Measurements from ENCODE around the gene STAT5B.
"Not testable (repeated sequence)": the region's sequence is repeated elsewhere in the genome, so short reads cannot be mapped to it uniquely, and the experiment has no call there.

STAT5B gene

DNA sequence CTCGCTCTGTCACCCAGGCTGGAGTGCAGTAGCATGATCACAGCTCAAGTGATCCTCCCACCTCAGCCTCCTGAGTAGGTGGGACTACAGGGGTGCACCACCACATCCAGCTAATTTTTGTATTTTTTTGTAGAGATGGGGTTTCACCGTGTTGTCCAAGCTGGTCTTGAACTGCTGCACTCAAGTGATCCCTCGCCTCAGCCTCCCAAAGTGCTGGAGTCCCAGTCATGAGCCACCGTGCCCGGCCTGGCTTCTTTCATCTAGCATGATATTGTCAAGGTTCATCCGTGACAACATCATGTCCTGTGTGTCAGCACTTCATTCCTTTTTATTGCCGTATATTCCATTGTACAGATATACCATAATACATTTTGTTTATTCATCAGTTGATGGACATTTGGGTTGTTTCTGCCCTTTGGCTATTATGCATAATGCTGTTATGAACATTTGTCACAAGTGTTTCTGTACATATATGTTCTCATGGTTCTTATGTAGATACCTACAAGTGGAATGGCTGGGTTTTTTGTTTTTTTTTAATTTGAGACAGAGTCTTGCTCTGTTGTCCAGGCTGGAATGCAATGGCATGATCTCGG is 78.5 kb downstream of the STAT5B start:
- FAIRE-seq: no peak
- DNase-seq (ENCODE audit: low spot score): no peak

GRCh38 chr17:42193969-42194899 is 82.0 kb downstream of the STAT5B start, which contains the start of gene GHDC:
Gene GHDC, minus strand, starts transcription at chr17:42194494. Its CDS starts 913 bp downstream, at chr17:42193581.
- FAIRE-seq (no peak), DNase-seq (ENCODE audit: low spot score) (peak; percentile 93)

- FAIRE-seq (no peak), DNase-seq (ENCODE audit: low spot score) (no peak)
Measured at GRCh38 chr17:42193216-42193968, 82.8 kb downstream of the STAT5B start.

DNA sequence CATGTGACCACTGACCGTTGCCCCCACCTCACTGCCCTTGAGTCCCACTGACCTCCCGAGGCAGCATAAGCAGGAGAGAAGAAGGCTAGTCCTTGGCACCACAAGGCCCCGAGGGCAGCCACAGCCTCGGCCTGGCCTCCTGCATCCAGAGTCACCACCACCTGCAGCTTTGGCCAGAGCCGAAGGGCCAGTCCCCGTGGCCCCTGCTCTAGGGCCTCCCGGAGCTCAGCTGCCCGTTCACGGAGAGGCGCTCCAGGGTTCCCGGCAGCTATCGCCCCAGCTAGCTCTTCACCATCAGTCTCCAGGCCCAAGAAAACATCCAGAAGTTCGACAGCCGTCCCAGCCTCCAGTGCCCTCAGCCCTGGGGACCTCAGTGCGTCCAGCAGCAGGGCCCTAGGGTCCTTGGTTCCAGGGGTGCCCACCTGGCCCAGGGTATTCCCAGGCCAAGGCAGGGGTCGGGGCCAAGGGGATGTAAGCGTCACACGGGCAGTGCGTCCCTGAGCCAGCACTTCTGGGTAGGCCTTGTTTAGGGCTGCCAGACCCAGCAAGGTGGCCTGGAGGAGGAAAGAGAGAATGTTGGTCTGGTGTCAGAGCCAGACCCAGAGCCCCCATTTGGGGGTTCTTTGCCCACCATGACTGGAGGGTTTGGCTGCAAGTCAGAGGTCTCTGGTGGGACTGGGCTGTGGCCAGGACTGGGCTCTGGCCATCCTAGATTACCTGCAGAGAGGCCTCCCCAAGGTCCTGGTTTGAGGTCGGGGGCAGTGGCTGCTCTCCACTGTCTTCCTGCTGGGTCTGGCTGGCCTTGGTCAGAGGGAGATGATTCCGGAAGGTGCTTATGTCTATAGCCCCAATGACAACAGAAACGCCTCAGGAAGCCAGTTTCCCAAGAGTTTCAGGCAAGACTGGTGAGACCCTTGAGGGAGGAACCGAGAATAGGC is 83.7 kb downstream of the STAT5B start:
- FAIRE-seq (no peak), DNase-seq (ENCODE audit: low spot score) (no peak)

DNA sequence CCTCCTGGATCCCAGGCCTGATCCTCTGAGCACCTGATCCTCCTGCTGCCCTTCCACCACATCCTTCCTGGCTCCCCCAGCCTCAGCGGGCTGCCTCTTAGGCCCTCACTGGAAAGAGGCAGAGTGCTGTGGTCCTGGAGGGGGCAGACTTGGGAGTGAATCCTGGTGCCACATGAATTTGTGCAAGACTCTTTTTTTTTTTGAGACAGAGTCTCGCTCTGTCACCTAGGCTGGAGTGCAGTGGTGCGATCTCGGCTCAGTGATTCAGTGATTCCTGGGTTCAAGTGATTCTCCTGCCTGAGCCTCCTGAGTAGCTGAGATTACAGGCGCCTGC is 84.9 kb downstream of the STAT5B start:
- FAIRE-seq (no peak), DNase-seq (ENCODE audit: low spot score) (no peak)

- DNase-seq (ENCODE audit: low spot score): no peak
- FAIRE-seq: peak; percentile 35
Measured at GRCh38 chr17:42190491-42191274, 85.5 kb downstream of the STAT5B start.

DNA sequence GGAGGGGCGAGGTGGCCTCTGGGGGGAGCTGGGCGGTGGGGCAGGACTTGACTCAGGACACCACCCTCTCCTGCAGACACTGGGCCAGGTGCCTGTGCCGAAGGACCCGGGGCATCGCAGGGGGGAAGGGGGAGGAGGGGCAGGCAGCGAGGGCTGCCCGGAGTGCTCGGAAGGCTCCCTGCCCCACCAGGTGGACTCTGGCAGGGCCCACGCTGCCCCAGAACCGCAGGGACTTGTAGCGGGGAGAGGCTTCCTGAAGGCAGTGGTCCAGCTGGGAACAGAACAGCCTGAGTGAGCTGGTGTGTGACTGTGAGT is 86.6 kb downstream of the STAT5B start:
- FAIRE-seq: no peak
- DNase-seq (ENCODE audit: low spot score): no peak

DNA sequence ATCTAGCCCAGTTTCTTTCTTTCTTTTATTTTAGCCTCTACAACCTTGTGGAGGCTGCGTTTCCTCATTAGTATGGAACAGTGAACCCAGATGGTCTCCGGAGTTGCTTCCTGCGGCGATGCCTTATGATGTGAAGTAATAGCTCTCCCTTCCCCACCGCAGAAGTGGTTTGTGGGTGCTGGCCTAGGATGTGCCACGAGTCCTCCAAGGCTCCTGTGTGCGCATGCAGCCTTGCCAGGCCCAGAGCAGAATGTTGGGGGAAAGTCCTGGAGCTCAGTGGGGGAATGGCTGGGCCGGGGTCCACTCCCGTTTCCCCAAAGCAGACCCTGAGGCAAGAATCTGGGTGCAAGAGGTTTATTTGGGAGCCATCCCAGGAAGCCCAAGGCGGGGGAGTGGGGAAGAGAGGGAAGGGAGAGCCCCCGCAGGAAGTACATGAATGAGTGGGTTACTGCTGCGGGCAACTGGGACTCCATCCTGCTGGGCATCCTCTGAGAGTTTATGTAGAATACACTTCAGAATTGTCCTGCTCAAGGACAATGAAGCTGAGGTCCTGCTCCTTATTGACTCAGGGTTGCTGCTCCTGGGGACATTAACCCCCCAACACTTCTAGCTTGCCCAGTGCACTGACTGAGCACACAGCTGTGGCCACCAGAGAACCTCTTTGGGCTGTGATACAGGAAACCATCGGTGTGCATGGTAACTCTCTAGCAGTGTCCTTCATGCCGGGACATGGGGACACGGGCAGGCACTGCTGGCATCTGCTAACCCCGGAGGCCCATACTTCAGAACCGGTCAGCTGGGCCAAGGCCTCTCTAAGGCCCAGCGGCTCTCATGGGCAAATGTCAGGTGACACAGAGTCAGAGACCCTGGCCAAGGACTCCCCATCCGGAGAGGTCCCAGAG is 87.2 kb downstream of the STAT5B start:
- DNase-seq (ENCODE audit: low spot score) (no peak), FAIRE-seq (no peak)

DNA sequence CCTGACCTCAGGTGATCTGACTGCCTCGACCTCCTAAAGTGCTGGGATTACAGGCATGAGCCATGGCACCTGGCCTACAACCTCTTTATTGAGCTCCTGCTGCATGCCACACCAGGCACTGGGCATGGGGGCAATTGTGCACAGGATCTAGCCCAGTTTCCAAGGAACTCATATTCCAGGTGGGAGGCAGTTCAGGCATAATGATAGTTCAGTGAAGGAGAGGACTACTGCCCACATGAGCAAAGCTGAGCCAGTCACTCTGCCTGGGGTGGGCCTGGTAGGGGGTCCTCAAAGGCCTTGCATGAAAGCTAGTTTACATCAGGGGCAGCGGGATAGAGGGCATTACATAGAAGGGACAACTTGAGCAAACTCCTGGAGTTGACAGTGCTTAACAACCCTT is 88.4 kb downstream of the STAT5B start:
- FAIRE-seq: no peak
- no peak for DNase-seq (ENCODE audit: low spot score)

GRCh38 chr17:42186191-42186590 is 90.0 kb downstream of the STAT5B start:
- DNase-seq (ENCODE audit: low spot score); FAIRE-seq: not testable (repeated sequence)

DNA sequence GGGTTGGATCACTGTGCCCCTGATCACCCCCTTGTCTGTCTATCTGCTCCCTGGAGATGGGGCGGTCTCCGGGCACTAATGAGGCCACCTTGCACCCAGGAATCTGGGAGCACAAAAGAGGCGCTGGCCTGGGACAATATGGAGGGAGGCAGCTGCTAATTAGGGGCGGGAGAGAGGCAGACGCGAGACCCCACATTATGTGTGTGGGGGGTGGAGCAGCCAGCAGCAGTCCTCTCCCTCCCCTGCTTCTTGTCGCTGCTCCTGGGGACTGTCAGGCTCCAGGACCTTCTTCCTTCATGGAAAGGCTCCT is 90.6 kb downstream of the STAT5B start:
- DNase-seq (ENCODE audit: low spot score) (no peak), FAIRE-seq (no peak)

DNA sequence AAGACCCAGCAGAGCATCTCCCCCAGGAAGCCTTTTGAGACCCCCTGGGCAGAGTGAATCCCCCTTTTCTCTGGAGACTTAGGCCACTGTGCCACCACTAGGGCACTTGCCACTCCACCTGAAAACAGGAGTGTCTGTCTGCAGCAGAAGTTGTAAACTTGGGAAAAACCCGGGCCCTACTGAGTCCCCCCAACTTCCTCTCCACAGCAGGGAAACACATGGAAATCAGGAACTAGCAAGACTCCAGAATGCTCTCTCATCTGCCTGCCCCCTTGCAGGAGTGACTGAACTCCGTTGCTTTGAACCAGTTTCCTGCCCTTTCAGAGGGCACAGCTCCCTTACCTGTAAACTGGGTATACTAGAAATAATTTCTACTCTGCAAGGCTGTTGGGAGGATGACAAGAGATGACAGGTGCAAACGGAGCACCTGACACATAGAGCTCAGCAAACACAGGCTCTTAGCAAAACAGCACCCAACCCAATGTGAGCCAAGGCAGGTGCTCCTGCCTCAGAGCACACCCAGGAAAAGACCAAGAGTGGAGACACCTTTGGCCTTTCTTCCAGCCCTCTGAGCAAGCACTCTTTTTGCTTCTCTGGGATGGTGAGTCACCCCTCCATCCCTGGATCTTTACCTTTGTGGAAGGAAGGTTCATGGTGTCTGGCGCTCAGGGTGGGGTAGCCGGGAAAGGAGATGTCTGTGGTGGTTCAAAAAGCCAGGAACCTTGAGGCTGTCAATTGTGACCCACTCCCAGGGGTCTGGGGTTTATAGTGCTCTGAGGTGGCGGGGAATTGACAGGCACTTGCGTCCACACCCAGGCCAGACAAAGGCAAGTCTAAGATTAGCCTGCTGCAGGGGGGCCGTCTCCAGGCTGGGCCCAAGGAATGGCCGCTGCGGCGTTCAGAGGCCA is 91.2 kb downstream of the STAT5B start, which contains the start of gene HCRT:
Gene HCRT, minus strand, starts transcription at position 740 of the 908 bp plus-strand sequence. Its CDS starts 87 bp downstream, at position 653.
- no peak for FAIRE-seq
- DNase-seq (ENCODE audit: low spot score): no peak

- DNase-seq (ENCODE audit: low spot score): peak; percentile 94
- FAIRE-seq: peak; percentile 32
Measured at GRCh38 chr17:42183741-42184711, 92.2 kb downstream of the STAT5B start.

- FAIRE-seq (no peak), DNase-seq (ENCODE audit: low spot score) (peak; percentile 53)
Measured at GRCh38 chr17:42182927-42183734, 93.1 kb downstream of the STAT5B start.

DNA sequence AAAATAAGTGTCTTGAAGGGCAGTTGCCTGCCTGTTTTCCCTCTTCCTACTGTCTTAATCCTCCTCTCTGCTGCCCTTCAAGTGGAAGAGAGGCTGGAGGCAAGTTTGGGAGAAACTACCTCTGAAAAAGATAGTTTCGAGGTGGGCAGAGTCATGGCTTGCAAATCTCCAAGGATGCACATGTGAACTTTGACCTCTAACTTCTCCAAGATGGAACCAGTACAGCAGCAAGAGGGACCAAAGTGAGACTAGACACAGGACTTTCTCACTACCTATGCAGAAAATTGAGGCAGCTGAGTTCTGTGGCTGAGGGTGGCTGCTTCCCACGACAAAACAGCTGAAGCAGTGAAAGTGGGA is 94.4 kb downstream of the STAT5B start:
- FAIRE-seq: no peak
- DNase-seq (ENCODE audit: low spot score): no peak

Measured in urothelium cell line (cell line).